HG03342 (cell line): Measurements from ENCODE around the gene HSPA1B.
"Not testable (repeated sequence)": the region's sequence is repeated elsewhere in the genome, so short reads cannot be mapped to it uniquely, and the experiment has no call there.

Experiments
- ATAC-seq: cut with Tn5 transposase; IDR thresholded peaks from one replicate; pipeline ENCODE4 v1.9.1; 2021; ENCODE audit warnings: mild to moderate bottlenecking, moderate library complexity; ENCODE audit not compliant: unreplicated experiment

Gene HSPA1B

GRCh38 chr6:31825553-31825952 lies 2.0 kb upstream of the HSPA1B start:
- no peak for ATAC-seq

- no peak for ATAC-seq
Observed at GRCh38 chr6:31826793-31827285, 699 bp upstream of the HSPA1B start.

DNA sequence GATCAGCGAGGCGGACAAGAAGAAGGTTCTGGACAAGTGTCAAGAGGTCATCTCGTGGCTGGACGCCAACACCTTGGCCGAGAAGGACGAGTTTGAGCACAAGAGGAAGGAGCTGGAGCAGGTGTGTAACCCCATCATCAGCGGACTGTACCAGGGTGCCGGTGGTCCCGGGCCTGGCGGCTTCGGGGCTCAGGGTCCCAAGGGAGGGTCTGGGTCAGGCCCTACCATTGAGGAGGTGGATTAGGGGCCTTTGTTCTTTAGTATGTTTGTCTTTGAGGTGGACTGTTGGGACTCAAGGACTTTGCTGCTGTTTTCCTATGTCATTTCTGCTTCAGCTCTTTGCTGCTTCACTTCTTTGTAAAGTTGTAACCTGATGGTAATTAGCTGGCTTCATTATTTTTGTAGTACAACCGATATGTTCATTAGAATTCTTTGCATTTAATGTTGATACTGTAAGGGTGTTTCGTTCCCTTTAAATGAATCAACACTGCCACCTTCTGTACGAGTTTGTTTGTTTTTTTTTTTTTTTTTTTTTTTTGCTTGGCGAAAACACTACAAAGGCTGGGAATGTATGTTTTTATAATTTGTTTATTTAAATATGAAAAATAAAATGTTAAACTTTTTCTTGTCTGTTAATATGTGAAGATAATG lies 2.2 kb downstream of the HSPA1B start:
- no peak for ATAC-seq

DNA sequence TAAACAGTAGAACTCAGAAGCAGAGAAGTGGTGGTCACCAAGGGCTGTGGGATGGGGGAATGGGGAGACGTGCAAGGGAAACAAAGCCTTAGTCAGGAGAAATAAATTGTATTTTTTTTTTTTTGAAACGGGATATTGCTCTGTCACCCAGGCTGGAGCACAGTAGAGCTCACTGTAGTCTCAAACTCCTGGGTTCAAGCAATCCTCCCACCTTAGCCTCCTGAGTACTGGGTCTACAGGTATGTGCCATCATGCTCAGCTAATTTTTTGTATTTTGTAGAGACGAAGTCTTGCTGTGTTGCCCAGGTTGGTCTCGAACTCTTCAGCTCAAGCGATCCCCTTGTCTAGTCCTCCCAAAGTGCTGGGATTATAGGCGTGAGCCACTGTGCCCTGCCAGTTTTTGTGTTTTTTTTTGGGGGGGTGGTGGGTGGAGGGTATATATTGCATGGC lies 3.4 kb downstream of the HSPA1B start:
- ATAC-seq, result no peak

DNA sequence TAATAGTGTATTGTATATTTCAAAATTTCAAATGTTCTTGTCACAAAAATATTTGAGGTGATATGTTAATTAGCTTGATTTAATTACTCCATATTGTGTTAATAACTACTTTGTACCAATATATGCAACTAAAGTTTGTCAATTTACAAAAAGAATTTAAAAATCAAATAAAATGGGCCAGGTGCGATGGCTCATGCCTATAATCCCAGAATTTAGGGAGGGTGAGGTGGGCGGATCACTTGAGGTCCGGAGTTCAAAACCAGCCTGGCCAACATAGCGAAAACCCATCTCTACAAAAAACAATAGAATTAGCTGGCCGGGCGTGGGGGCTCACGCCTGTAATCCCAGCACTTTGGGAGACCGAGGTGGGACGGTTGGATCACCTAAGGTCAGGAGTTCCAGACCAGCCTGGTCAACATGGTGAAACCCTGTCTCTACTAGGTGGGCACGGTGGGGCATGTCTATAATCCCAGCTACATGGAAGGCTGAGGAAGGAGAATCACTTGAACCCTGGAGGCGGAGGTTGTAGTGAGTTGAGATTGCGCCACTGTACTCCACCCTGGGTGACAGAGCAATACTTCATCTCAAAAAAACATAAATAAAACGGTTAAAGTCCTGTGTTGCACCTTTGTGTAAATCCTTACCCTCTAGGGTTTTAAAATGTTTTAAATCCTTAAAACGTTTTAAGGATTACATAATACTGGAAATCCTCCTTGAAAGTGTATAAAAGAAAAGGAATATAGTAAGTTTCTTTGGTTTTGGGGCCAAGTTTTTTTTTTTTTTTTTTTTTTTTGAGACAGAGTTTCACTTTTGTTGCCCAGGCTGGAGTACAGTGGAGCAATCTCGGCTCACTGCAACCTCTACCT lies 4.0 kb downstream of the HSPA1B start:
- no peak for ATAC-seq

DNA sequence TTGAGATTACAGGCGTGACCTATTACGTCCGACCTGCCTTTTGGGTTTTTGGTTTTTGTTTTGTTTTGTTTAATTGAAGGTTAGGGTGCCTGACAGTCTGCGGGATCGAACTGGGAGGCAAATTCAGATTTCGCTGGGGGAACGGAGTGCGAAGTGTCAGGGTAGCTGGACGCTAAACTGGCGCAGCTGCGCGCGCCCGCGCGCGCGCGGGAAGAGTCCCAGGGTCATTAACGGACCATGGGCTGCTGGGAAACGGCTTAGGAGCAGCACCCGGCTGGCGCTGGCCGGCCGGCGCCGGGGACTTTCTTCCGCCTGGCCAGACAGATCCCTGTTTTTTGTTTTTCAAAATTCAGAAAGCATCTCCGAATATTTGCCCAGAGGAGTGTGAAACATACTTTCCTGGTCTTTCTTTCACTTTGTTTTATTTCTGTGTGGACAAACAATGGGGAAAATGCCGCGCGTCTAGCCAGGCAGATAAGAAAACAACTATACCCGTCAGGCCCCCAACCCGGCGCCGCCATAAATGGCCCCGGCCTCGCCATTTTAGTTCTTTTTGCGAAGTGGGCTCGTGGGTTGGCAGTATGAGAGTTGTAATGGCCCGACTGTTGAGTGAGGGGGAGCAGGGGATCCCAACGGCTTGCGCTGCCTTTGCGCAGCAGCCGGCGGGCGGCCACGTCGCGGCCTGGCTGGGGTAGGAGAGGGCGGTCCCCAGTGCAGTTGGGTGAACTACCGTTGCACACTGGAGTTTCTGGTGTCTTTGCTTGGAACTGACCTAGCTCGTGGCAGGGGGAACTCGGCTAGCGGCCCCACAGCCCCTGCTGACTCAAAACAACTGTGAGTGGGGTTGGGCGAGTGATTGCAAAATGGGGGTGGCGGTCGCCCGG lies 7.1 kb downstream of the HSPA1B start:
- no peak for ATAC-seq

DNA sequence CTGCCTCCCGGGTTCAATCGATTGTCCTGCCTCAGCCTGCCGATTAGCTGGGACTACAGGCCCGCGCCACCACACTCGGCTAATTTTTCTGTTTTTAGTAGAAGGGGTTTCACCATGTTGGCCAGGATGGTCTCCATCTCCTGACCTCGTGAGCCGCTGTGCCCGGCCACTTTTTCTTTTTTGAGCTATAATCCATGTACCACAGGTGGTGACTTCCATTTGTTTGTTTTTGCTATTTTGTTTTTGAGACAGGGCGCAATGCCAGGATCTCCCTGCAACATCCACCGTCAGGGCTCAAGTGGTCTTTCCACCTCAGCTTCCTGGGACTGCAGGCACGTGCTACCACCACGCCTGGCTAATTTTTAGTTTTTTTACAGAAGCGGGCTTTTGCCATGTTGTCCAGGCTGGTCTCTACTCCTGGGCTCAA lies 8.5 kb downstream of the HSPA1B start:
- no peak for ATAC-seq

- ATAC-seq, result no peak
Observed at GRCh38 chr6:31836474-31837368, 9.2 kb downstream of the HSPA1B start.

DNA sequence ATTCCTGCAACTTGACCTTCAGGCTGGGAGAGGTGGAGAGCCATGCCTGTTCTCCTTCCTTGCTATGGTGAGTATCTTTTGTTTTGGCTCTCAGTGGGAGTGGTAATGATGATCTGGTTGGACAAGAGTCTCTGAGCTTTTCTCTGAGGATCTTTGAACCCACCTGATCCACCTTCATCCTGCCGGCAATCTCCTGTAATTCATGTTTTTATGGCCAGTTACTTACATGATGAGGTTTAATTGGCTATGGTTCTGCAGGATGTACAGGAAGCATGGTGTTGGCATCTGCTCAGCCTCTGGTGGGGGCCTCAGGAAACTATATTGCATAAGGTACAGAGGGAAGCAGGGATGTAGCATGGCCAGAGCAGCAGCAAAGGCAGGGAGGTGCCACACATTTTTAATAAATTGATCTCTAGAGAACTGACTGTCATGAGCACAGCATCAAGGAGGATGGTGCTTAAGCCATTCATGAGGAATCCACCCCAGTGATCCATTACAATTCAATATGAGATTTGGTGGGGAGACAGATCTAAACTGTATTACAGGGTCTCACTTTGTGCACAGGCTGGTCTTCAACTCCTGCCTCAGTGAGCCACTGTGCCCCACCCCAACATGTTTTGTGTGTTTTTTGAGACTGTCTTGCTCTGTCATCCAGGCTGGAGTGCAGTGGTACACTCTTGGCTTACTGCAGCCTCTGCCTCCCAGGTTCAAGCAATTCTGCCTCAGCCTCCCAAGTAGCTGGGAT lies 10.0 kb downstream of the HSPA1B start:
- no peak for ATAC-seq

DNA sequence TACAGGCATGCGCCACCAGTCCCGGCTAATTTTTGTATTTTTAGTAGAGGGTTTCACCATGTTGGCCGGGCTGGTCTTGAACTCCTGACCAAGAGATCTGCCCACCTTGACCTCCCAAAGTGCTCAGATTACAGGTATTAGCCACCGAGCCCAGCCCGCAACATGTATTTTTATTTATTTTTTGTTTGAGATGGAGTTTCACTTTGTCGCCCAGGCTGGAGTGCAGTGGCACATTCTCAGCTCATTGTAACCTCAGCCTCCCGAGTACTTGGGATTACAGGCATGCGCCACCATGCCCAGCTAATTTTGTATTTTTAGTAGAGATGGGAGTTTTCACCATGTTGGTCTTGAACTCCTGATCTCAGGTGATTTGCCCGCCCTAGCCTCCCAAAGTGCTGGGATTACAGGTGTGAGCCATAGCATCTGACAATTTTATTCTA lies 10.6 kb downstream of the HSPA1B start:
- not testable (repeated sequence) for ATAC-seq

GRCh38 chr6:31838968-31839367 lies 11.4 kb downstream of the HSPA1B start:
- no peak for ATAC-seq

DNA sequence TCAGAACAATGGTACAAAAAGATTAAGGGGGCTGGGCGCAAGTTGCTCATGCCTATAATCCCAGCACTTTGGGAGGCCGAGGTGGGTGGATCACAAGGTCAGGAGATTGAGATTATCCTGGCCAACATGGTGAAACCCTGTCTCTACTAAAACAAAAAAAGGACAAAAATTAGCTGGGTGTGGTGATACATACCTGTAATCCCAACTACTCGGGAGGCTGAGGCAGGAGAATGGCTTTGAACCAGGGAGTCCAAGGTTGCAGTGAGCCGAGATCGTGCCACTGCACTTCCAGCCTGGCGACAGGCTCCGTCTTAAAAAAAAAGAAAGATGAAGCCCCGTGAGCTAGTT lies 12.2 kb downstream of the HSPA1B start:
- ATAC-seq, result not testable (repeated sequence)

DNA sequence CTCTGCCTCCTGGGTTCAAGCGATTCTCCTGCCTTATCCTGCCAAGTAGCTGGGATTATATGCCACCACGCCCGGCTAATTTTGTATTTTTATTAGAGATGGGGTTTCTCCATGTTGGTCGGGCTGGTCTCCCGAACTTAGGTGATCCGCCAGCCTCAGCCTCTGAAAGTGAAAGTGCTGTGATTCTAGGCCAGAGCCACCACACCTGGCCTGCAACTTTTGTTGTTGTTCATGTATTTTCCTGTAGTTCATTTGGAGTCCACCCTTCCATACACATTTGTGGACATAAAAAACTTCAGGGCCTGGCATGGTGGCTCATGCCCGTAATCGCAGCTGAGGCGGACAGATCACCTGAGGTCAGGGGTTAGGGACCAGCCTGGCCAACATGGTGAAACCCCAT lies 14.5 kb downstream of the HSPA1B start:
- ATAC-seq, result no peak

- ATAC-seq, result no peak
Observed at GRCh38 chr6:31844507-31844906, 17.0 kb downstream of the HSPA1B start.

DNA sequence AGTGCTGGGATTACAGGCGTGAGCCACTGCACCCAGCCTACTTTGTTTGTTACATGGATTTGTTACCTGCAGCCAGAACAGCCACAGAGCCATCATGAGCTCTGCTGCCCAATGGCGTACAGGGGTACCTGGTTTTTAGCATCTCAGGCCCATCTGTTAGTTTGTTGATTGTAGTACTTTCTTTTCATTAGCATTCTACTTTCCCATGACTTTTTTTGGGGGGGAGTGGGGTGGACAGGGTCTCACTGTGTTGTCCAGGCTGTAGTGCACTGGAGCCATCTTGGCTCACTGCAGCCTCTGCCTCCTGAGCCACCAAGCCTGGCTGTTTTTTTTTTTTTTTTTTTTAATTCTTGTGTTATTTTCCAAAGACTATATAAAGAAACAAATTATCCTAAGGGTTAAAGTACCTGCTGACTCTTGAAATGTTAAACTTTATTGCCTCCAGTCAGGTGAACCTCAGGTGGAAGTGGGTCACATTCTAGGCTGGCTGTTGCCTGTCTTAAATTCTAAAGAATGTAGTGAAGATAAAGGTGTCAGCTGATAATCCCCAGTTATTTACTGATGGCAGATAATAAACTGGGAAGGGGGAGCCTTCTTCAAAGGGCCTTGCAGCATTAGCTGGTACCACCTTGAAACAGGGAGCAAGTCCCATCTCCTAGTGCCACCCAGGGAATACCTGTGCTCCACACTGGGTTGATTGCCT lies 19.9 kb downstream of the HSPA1B start:
- no peak for ATAC-seq

- no peak for ATAC-seq
Observed at GRCh38 chr6:31850765-31851484, 23.4 kb downstream of the HSPA1B start.

DNA sequence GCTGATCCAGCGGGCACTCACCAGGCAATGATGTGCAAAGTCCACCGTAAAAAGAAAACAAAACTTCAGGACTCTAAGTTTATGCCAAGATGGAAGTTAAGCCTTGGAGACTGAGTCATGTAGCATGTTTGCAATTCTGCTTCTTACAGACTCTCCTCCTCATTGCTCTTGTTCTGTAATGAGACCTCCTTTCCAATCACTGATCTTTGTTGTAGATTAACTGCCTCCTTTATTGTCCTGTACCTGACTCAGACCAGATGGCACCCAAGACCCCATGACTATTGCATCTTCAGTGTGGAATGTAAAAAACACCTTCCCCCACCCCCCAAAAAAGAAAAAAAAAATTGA lies 23.9 kb downstream of the HSPA1B start:
- no peak for ATAC-seq

GRCh38 chr6:31851980-31852718 lies 24.6 kb downstream of the HSPA1B start:
- not testable (repeated sequence) for ATAC-seq
